ENCODE measurements around the gene MADD.

DNA sequence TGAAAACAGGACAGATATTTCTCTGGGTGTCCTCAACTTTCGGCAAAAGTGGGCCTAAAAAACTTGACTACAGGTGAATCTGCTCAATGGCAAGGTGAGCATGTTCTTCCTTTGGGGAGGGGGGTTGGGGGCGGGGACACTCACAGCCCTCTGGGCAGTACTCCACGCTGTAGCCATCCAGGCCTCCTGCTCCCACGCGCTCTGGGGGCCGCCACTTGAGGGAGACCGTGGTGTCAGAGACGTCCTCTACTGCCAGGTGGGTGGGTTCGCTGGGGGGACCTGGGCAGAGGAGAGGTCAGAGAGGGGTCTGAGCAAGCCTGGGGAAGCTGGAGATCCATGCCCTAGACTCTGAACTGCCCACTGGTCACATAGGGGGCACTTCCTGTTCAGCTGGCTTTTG, 65.8 kb downstream of the MADD start:
- TF ChIP-seq CTCF (IDR thresholded peaks at IDR 0.05; ENCODE audit: extremely low read depth in 1 of 2, insufficient read depth in 1 of 2, low read depth in 1 of 2, low read length in 2 of 2) (no peak), POLR2A (IDR thresholded peaks at IDR 0.05; ENCODE audit: low read depth, low read length) (no peak), POLR2AphosphoS5 (IDR thresholded peaks at IDR 0.05; ENCODE audit: insufficient read depth, low read depth, low read length) (no peak), JUN (IDR thresholded peaks at IDR 0.05; ENCODE audit: borderline replicate concordance, insufficient read depth, insufficient read length, low read depth) (no peak), FOS (IDR thresholded peaks at IDR 0.05; ENCODE audit: borderline replicate concordance, insufficient read depth, low read length) (no peak), MYC (IDR thresholded peaks at IDR 0.05; ENCODE audit: low read depth, low read length) (no peak), EZH2 (IDR thresholded peaks at IDR 0.05; ENCODE audit: borderline replicate concordance, low read depth, low read length, severe bottlenecking) (no peak)
- TF ChIP-seq, protein P1, sequence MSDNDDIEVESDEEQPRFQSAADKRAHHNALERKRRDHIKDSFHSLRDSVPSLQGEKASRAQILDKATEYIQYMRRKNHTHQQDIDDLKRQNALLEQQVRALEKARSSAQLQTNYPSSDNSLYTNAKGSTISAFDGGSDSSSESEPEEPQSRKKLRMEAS (IDR thresholded peaks at IDR 0.05; ENCODE audit: insufficient read depth, insufficient read length) = no peak

Data from endothelial cell of umbilical vein (primary cell).